Ishikawa (cell line): Measurements from ENCODE around the gene PCBP3.

Experiments used
- EP300 ChIP-seq: IDR thresholded peaks from 2 replicates; pipeline ENCODE4 v1.6.1; 2012; ENCODE audit warnings: borderline replicate concordance
- FOXM1 ChIP-seq: IDR thresholded peaks from 2 replicates; pipeline ENCODE4 v1.6.1; 2012; ENCODE audit warnings: low read depth, borderline replicate concordance
- MAX ChIP-seq: IDR thresholded peaks from 2 replicates; pipeline ENCODE4 v1.6.1; 2012
- RAD21 ChIP-seq: IDR thresholded peaks from 2 replicates; pipeline ENCODE4 v1.6.1; 2012; ENCODE audit warnings: low read depth
- TAF1 ChIP-seq: IDR thresholded peaks from 2 replicates; pipeline ENCODE4 v1.6.1; 2012; ENCODE audit warnings: low read depth, mild to moderate bottlenecking
- USF1 ChIP-seq: IDR thresholded peaks from 2 replicates; pipeline ENCODE4 v1.6.1; 2012
- ZBTB7A ChIP-seq: IDR thresholded peaks from 2 replicates; pipeline ENCODE4 v1.6.1; 2012; ENCODE audit warnings: low read depth

DNA sequence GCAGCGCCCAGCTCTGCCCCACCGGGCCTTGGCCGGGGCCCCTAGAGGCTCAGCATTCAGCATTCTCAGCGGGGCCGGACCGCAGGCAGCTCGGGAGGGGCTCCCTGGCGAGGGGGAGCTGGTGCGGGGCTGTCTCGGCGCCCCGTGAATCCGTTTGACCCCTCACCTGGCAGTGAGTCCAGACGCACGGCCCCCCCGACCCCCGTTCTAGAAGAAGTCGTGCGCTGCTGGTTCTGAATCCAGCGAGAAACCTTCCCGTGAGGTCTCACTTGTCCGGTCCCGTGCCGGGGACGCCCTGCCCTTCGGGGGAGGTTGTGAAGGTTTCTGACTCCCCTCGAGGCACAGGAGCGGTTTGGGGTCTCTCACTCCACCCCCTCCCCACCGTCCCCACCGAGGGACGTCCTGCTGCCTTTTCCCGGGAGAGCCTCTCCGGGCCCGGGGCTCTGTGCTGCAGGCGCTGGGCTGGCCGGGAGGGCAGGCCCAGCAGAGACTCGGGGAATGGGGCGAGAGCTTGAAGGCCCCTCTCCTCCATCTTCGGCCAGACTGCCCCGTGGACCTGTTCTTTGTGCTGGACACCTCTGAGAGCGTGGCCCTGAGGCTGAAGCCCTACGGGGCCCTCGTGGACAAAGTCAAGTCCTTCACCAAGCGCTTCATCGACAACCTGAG lies 338.7 kb downstream of the PCBP3 start:
- TF ChIP-seq FOXM1, result no peak
- TF ChIP-seq USF1, result no peak
- TF ChIP-seq ZBTB7A, result no peak
- TF ChIP-seq MAX, result no peak; the same call in 1 of the 2 replicates
- TF ChIP-seq TAF1, result no peak
- TF ChIP-seq EP300, result no peak
- TF ChIP-seq RAD21, result no peak
